Hepatocyte (in vitro differentiated cells): ENCODE data around the gene WDR46. TPM values are rescaled to one million over a fixed set of nuclear protein-coding genes. Genes with fewer than 3 reads are reported as not detected.

Experiments used
- DNase-seq: peaks from one replicate; pipeline ENCODE4 v3.0.0-alpha.2; 2016; ENCODE audit warnings: low spot score
- H2AFZ ChIP-seq: fragments of 200-600 bp; sonication (generic); 2 replicates; pipeline ENCODE4 v1.6.0; 2016; ENCODE audit warnings: antibody characterized with exemption, mild to moderate bottlenecking
- H3K27ac ChIP-seq: fragments of 200-600 bp; sonication (generic); 2 replicates; pipeline ENCODE4 v1.5.1; 2016; ENCODE audit warnings: mild to moderate bottlenecking
- H3K27me3 ChIP-seq: fragments of 200-600 bp; sonication (generic); 2 replicates; pipeline ENCODE4 v1.6.1; 2016
- H3K36me3 ChIP-seq: fragments of 200-600 bp; sonication (generic); replicated peaks from 2 replicates; pipeline ENCODE4 v1.5.1; 2016; ENCODE audit warnings: low read depth; ENCODE audit not compliant: insufficient read depth
- H3K4me1 ChIP-seq: fragments of 200-600 bp; sonication (generic); 2 replicates; pipeline ENCODE4 v1.5.1; 2016; ENCODE audit warnings: mild to moderate bottlenecking, moderate library complexity; ENCODE audit not compliant: insufficient read depth
- H3K4me2 ChIP-seq: fragments of 200-600 bp; sonication (generic); 2 replicates; pipeline ENCODE4 v1.6.0; 2016
- H3K4me3 ChIP-seq: fragments of 200-600 bp; sonication (generic); 2 replicates; pipeline ENCODE4 v1.5.1; 2016; ENCODE audit warnings: mild to moderate bottlenecking
- H3K79me2 ChIP-seq: fragments of 200-600 bp; sonication (generic); 2 replicates; pipeline ENCODE4 v1.6.0; 2017; ENCODE audit warnings: mild to moderate bottlenecking
- H3K9me2 ChIP-seq: fragments of 200-600 bp; sonication (generic); replicated peaks from 2 replicates; pipeline ENCODE4 v1.6.0; 2017; ENCODE audit warnings: mild to moderate bottlenecking; ENCODE audit not compliant: insufficient read depth
- H3K9me3 ChIP-seq: fragments of 200-600 bp; sonication (generic); 2 replicates; pipeline ENCODE4 v1.5.1; 2016; ENCODE audit warnings: low read depth, mild to moderate bottlenecking
- H4K20me1 ChIP-seq: fragments of 200-600 bp; sonication (generic); 2 replicates; pipeline ENCODE4 v1.6.0; 2016; ENCODE audit warnings: mild to moderate bottlenecking; ENCODE audit not compliant: insufficient read depth, poor library complexity, severe bottlenecking
- CTCF ChIP-seq: fragments of 200-600 bp; sonication (generic); IDR thresholded peaks from 2 replicates; pipeline ENCODE4 v1.5.1; 2016; ENCODE audit warnings: antibody characterized with exemption, mild to moderate bottlenecking; ENCODE audit not compliant: poor library complexity
- EZH2 ChIP-seq: fragments of 200-600 bp; sonication (generic); IDR thresholded peaks from 2 replicates; pipeline ENCODE4 v1.6.1; 2016; ENCODE audit warnings: antibody characterized with exemption, mild to moderate bottlenecking, borderline replicate concordance
- EZH2phosphoT487 ChIP-seq: fragments of 200-600 bp; sonication (generic); IDR thresholded peaks from one replicate; pipeline ENCODE4 v1.6.1; 2018; ENCODE audit warnings: antibody characterized with exemption, mild to moderate bottlenecking, low read depth, moderate library complexity; ENCODE audit not compliant: unreplicated experiment, severe bottlenecking
- WGBS: methylation state at CpG from one replicate; pipeline ENCODE4 v1.1.6; 2016; ENCODE audit warnings: low lambda C conversion rate; ENCODE audit errors: missing lambda C conversion rate; 5-methylcytosine and 5-hydroxymethylcytosine counted together
- polyA plus RNA-seq: library from polyadenylated mRNA; unstranded; fragments of >200 nt; fragmentation: Nextera tagmentation; extraction: Ambion mirVana; gene quantifications from 2 replicates; pipeline ENCODE4 v1.2.1, GENCODE V29; 2016
- total RNA-seq: library from RNA; depleted of rRNA; stranded (reverse); fragments of >200 nt; gene quantifications from 2 replicates; pipeline ENCODE4 v1.2.3, GENCODE V29; 2014

The WDR46 gene
- total and polyA plus RNA-seq, 2 experiments from 2014 or later, result 51.1 to 84.2 TPM

DNA sequence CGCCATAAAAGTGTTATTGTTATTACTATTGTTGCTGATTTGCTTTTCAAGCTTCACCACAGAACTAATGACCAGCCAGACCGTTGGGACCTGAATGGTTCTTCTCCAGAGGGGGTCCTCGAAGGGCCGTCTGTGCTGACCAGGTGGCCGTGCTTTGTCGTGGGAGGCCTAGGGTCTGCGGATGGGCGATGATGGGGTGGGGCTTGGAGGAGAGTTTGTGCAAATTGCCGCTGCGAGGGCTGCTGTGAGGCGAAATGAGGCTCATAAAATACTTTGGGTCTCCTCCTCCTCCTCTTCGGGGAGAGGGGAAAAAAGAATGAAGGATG lies 34.5 kb upstream of the WDR46 start:
- Histone ChIP-seq H3K9me2 (no peaks in the 10 kb centered on the region), H4K20me1 (no peaks in the 10 kb centered on the region), H3K27ac (peak overlapping the region; percentile 13), H3K4me1 (peaks cover 14% of the 10 kb centered on the region), H3K36me3 (no peaks in the 10 kb centered on the region), H3K27me3 (no peaks in the 10 kb centered on the region), H3K4me3 (peak overlapping the region; percentile 18), H3K9me3 (no peaks in the 10 kb centered on the region), H3K79me2 (peaks cover 29% of the 10 kb centered on the region), H2AFZ (peak overlapping the region; percentile 45), H3K4me2 (peak overlapping the region; percentile 74)
- TF ChIP-seq EZH2phosphoT487 (no peak), CTCF (no peak), EZH2 (no peak)
- 5% methylated on average over 12 of the region's 12 CpGs for WGBS
- DNase-seq, result no peak

DNA sequence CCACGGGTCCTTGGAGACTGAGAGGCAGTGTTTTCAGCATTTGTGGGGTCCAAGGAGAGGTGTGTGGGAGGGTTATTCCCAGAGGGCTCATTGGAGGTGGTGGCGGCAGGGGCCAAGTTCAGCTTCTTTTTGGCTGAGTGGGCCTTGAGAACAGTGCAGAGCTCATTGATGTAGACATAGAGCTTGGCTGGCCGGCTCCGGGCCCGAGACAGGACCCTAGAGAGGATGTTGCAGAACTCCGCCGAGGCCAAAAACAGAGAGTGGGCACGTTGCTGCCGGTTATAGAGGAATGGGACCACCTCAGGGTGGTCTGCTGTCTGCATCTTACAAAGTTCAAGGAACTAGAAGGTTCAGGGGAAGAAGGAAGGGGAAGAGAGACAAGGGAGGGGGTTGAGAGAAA lies 32.2 kb upstream of the WDR46 start:
- Histone ChIP-seq H3K4me3 (no peak overlapping the region), H3K79me2 (peaks cover 34% of the 10 kb centered on the region), H3K27ac (no peak overlapping the region), H3K36me3 (no peaks in the 10 kb centered on the region), H3K9me3 (no peaks in the 10 kb centered on the region), H3K27me3 (no peaks in the 10 kb centered on the region), H3K4me1 (peaks cover 21% of the 10 kb centered on the region), H4K20me1 (no peaks in the 10 kb centered on the region), H3K4me2 (peak overlapping the region; percentile 74), H3K9me2 (no peaks in the 10 kb centered on the region), H2AFZ (no peak overlapping the region)
- TF ChIP-seq EZH2phosphoT487 (no peak), CTCF (no peak), EZH2 (no peak)
- DNase-seq, result no peak
- 96% methylated on average over 9 of the region's 9 CpGs for WGBS

GRCh38 chr6:33320315-33321181 lies 31.5 kb upstream of the WDR46 start:
- peaks cover 34% of the 10 kb centered on the region for H3K79me2 ChIP-seq
- DNase-seq, result peak; percentile 44
- H3K4me2 ChIP-seq, result peak overlapping the region; percentile 21
- no peaks in the 10 kb centered on the region for H3K9me3 ChIP-seq
- H3K9me2 ChIP-seq, result no peaks in the 10 kb centered on the region
- TF ChIP-seq CTCF (no peak), EZH2phosphoT487 (no peak), EZH2 (no peak)
- no peak overlapping the region for H3K4me3 ChIP-seq
- no peaks in the 10 kb centered on the region for H3K36me3 ChIP-seq
- 84% methylated on average over 32 of the region's 32 CpGs for WGBS
- peaks cover 21% of the 10 kb centered on the region for H3K4me1 ChIP-seq
- no peak overlapping the region for H2AFZ ChIP-seq
- H4K20me1 ChIP-seq, result no peaks in the 10 kb centered on the region
- peak overlapping the region; percentile 54 for H3K27ac ChIP-seq
- no peaks in the 10 kb centered on the region for H3K27me3 ChIP-seq
